Parathyroid adenoma (tissue), 2 donors: ENCODE results near the gene ZNRD2.

Experiments
- H2AFZ ChIP-seq: fragments of 300-600 bp; sonication (generic); one replicate; pipeline ENCODE4 v1.7.0; 2017; ENCODE audit warnings: antibody characterized with exemption, mild to moderate bottlenecking
- H3K27ac ChIP-seq: fragments of 300-600 bp; sonication (generic); one replicate; pipeline ENCODE4 v1.7.0; 2017
- H3K27me3 ChIP-seq: fragments of 300-600 bp; sonication (generic); one replicate; pipeline ENCODE4 v1.7.0; 2017; ENCODE audit warnings: low read length; ENCODE audit not compliant: control insufficient read depth, insufficient read depth
- H3K36me3 ChIP-seq: fragments of 300-600 bp; sonication (generic); one replicate; pipeline ENCODE4 v1.7.0; 2017; ENCODE audit warnings: low read length; ENCODE audit not compliant: control insufficient read depth, insufficient read depth
- H3K4me1 ChIP-seq: fragments of 300-600 bp; sonication (generic); one replicate; pipeline ENCODE4 v1.7.0; 2017; ENCODE audit warnings: control low read depth
- H3K4me2 ChIP-seq: fragments of 300-600 bp; sonication (generic); one replicate; pipeline ENCODE4 v1.7.0; 2017; ENCODE audit warnings: low read length
- H3K4me3 ChIP-seq: fragments of 300-600 bp; sonication (generic); one replicate; pipeline ENCODE4 v1.7.0; 2017; ENCODE audit warnings: low read depth, low read length
- H3K79me2 ChIP-seq: fragments of 300-600 bp; sonication (generic); one replicate; pipeline ENCODE4 v1.7.0; 2017; ENCODE audit warnings: control low read depth
- H3K9ac ChIP-seq: fragments of 300-600 bp; sonication (generic); one replicate; pipeline ENCODE4 v1.7.0; 2017; ENCODE audit warnings: mild to moderate bottlenecking
- H3K9me3 ChIP-seq: fragments of 300-600 bp; sonication (generic); one replicate; pipeline ENCODE4 v1.7.0; 2017; ENCODE audit warnings: low read length; ENCODE audit not compliant: control insufficient read depth
- CTCF ChIP-seq: fragments of 300-600 bp; sonication (generic); IDR thresholded peaks from one replicate; pipeline ENCODE4 v1.7.0; 2017; ENCODE audit warnings: antibody characterized with exemption, mild to moderate bottlenecking
- donor health status: primary hyperparathyroidism.

ZNRD2 gene

GRCh38 chr11:65588199-65589054, 18.1 kb downstream of the ZNRD2 start:
- H3K9me3 ChIP-seq: no peaks in the 10 kb centered on the region
- no peak overlapping the region for H3K9ac ChIP-seq
- no peak overlapping the region for H3K4me3 ChIP-seq
- no peaks in the 10 kb centered on the region for H3K27me3 ChIP-seq
- H2AFZ ChIP-seq: no peak overlapping the region
- TF ChIP-seq CTCF: peak; percentile 47
- no peaks in the 10 kb centered on the region for H3K4me1 ChIP-seq
- no peaks in the 10 kb centered on the region for H3K79me2 ChIP-seq
- H3K27ac ChIP-seq: no peak overlapping the region
- H3K36me3 ChIP-seq: no peaks in the 10 kb centered on the region
- H3K4me2 ChIP-seq: no peak overlapping the region

- no peaks in the 10 kb centered on the region for H3K9me3 ChIP-seq
- no peak overlapping the region for H3K9ac ChIP-seq
- no peak for TF ChIP-seq CTCF
- no peaks in the 10 kb centered on the region for H3K36me3 ChIP-seq
- H3K4me1 ChIP-seq: no peaks in the 10 kb centered on the region
- no peak overlapping the region for H2AFZ ChIP-seq
- H3K79me2 ChIP-seq: no peaks in the 10 kb centered on the region
- no peak overlapping the region for H3K27ac ChIP-seq
- H3K4me3 ChIP-seq: no peak overlapping the region
- no peak overlapping the region for H3K4me2 ChIP-seq
- no peaks in the 10 kb centered on the region for H3K27me3 ChIP-seq
Measured at GRCh38 chr11:65589444-65590239, 19.4 kb downstream of the ZNRD2 start.

- TF ChIP-seq CTCF: no peak
- H3K4me2 ChIP-seq: no peak overlapping the region
- no peaks in the 10 kb centered on the region for H3K4me1 ChIP-seq
- H3K36me3 ChIP-seq: no peaks in the 10 kb centered on the region
- H3K27me3 ChIP-seq: no peaks in the 10 kb centered on the region
- no peak overlapping the region for H3K4me3 ChIP-seq
- H3K79me2 ChIP-seq: no peaks in the 10 kb centered on the region
- H3K27ac ChIP-seq: no peak overlapping the region
- H2AFZ ChIP-seq: no peak overlapping the region
- no peaks in the 10 kb centered on the region for H3K9me3 ChIP-seq
- H3K9ac ChIP-seq: no peak overlapping the region
Measured at GRCh38 chr11:65590240-65590738, 20.0 kb downstream of the ZNRD2 start.

GRCh38 chr11:65591939-65592857, 21.9 kb downstream of the ZNRD2 start:
- Histone ChIP-seq H3K4me1 (no peaks in the 10 kb centered on the region), H3K4me2 (no peak overlapping the region), H3K4me3 (no peak overlapping the region), H2AFZ (no peak overlapping the region), H3K27me3 (no peaks in the 10 kb centered on the region), H3K27ac (no peak overlapping the region), H3K36me3 (no peaks in the 10 kb centered on the region), H3K9ac (no peak overlapping the region), H3K79me2 (no peaks in the 10 kb centered on the region), H3K9me3 (no peaks in the 10 kb centered on the region)
- TF ChIP-seq CTCF: no peak
